ENCODE results near the gene CRIM1.

The CRIM1 gene

GRCh38 chr2:36561237-36561944 lies 205.8 kb downstream of the CRIM1 start:
- TF ChIP-seq EP300 (IDR thresholded peaks at IDR 0.05; ENCODE audit: borderline replicate concordance) (peak; percentile 35; the same call in 1 of the 2 replicates), TCF12 (IDR thresholded peaks at IDR 0.05; ENCODE audit: low read depth) (no peak), MAX (IDR thresholded peaks at IDR 0.05) (peak; percentile 44; the same call in 1 of the 2 replicates), USF1 (IDR thresholded peaks at IDR 0.05) (no peak), NFIC (IDR thresholded peaks at IDR 0.05) (no peak), TEAD4 (IDR thresholded peaks at IDR 0.05) (peak; percentile 56), EGR1 (IDR thresholded peaks at IDR 0.05) (no peak), REST (IDR thresholded peaks at IDR 0.05; ENCODE audit: low read depth) (no peak), RAD21 (IDR thresholded peaks at IDR 0.05; ENCODE audit: low read depth) (no peak), YY1 (IDR thresholded peaks at IDR 0.05; ENCODE audit: low read depth) (no peak)

GRCh38 chr2:36562240-36562639 lies 206.7 kb downstream of the CRIM1 start:
- no peak for TF ChIP-seq YY1 (IDR thresholded peaks at IDR 0.05; ENCODE audit: low read depth)
- TF ChIP-seq REST (IDR thresholded peaks at IDR 0.05; ENCODE audit: low read depth), result no peak
- no peak for TF ChIP-seq TEAD4 (IDR thresholded peaks at IDR 0.05)
- no peak for TF ChIP-seq CREB1 (IDR thresholded peaks at IDR 0.05; ENCODE audit: low read depth)
- TF ChIP-seq NFIC (IDR thresholded peaks at IDR 0.05), result no peak
- no peak for TF ChIP-seq TCF12 (IDR thresholded peaks at IDR 0.05; ENCODE audit: low read depth)
- no peak for TF ChIP-seq MAX (IDR thresholded peaks at IDR 0.05)
- no peak for TF ChIP-seq TAF1 (IDR thresholded peaks at IDR 0.05; ENCODE audit: low read depth)
- TF ChIP-seq EGR1 (IDR thresholded peaks at IDR 0.05), result no peak
- no peak for TF ChIP-seq ZBTB7A (IDR thresholded peaks at IDR 0.05; ENCODE audit: low read depth)
- no peak for TF ChIP-seq FOXM1 (IDR thresholded peaks at IDR 0.05; ENCODE audit: borderline replicate concordance, low read depth)
- no peak for TF ChIP-seq EP300 (IDR thresholded peaks at IDR 0.05; ENCODE audit: borderline replicate concordance)
- TF ChIP-seq RAD21 (IDR thresholded peaks at IDR 0.05; ENCODE audit: low read depth), result no peak
- no peak for TF ChIP-seq CEBPB (IDR thresholded peaks at IDR 0.05)
- TF ChIP-seq USF1 (IDR thresholded peaks at IDR 0.05), result no peak

GRCh38 chr2:36562973-36563532 lies 207.5 kb downstream of the CRIM1 start:
- TF ChIP-seq ZBTB7A (IDR thresholded peaks at IDR 0.05; ENCODE audit: low read depth) (no peak), CREB1 (IDR thresholded peaks at IDR 0.05; ENCODE audit: low read depth) (no peak), TCF12 (IDR thresholded peaks at IDR 0.05; ENCODE audit: low read depth) (no peak), EP300 (IDR thresholded peaks at IDR 0.05; ENCODE audit: borderline replicate concordance) (no peak), RAD21 (IDR thresholded peaks at IDR 0.05; ENCODE audit: low read depth) (no peak), EGR1 (IDR thresholded peaks at IDR 0.05) (no peak), REST (IDR thresholded peaks at IDR 0.05; ENCODE audit: low read depth) (no peak), TAF1 (IDR thresholded peaks at IDR 0.05; ENCODE audit: low read depth) (no peak), YY1 (IDR thresholded peaks at IDR 0.05; ENCODE audit: low read depth) (no peak), MAX (IDR thresholded peaks at IDR 0.05) (no peak), NFIC (IDR thresholded peaks at IDR 0.05) (no peak), FOXM1 (IDR thresholded peaks at IDR 0.05; ENCODE audit: borderline replicate concordance, low read depth) (no peak), TEAD4 (IDR thresholded peaks at IDR 0.05) (no peak), CEBPB (IDR thresholded peaks at IDR 0.05) (no peak), USF1 (IDR thresholded peaks at IDR 0.05) (no peak)
